Measurements from ENCODE around the gene GPATCH1. TPM values are rescaled to one million over a fixed set of nuclear protein-coding genes. Genes with fewer than 3 reads are reported as not detected.

Gene GPATCH1
- total RNA-seq, 4 donors from 2014 or later, result 6.6 to 32.1 (median 10.6) TPM

DNA sequence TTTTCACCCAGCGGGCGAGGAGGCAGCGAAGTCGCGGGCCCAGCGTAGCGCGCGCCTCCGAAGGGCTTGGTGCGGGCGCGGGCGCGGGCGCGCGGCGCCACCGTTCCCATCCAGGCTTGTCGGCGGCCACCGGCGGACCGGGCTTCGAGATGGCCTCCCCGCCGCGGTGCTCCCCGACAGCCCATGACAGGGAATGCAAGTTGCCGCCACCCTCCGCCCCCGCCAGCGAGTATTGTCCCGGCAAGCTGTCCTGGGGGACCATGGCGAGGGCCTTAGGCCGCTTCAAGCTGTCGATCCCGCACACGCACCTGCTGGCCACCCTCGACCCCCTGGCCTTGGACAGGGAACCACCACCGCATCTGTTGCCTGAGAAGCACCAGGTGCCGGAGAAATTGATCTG is 51.0 kb downstream of the GPATCH1 start, which contains the start of gene WDR88:
Gene WDR88, plus strand, starts transcription at position 94 of the 400 bp plus-strand sequence. Its CDS starts 56 bp downstream, at position 150.
- DNase-seq (ENCODE audit: low spot score in 2 of 2), result no peak
- Histone ChIP-seq H3K36me3 (peaks cover 0 to 55% (median 10%) of the 10 kb centered on the region in 3 donors), H3K9me3 (no peaks in the 10 kb centered on the region), H3K27ac (no peak within 1 kb of the TSS), H3K4me3 (no peak within 1 kb of the TSS), H3K4me1 (peaks cover 0 to 5% (median 0%) of the 10 kb centered on the region in 4 donors), H3K27me3 (peaks cover 0 to 27% of the 10 kb centered on the region in 2 donors)
- 71 to 80% methylated on average over 31 to 43 of the region's 43 CpGs for WGBS, 2 donors
- TF ChIP-seq POLR2A (IDR thresholded peaks at IDR 0.05) (no peak), EP300 (IDR thresholded peaks at IDR 0.05) (no peak)
- TF ChIP-seq, protein P1, sequence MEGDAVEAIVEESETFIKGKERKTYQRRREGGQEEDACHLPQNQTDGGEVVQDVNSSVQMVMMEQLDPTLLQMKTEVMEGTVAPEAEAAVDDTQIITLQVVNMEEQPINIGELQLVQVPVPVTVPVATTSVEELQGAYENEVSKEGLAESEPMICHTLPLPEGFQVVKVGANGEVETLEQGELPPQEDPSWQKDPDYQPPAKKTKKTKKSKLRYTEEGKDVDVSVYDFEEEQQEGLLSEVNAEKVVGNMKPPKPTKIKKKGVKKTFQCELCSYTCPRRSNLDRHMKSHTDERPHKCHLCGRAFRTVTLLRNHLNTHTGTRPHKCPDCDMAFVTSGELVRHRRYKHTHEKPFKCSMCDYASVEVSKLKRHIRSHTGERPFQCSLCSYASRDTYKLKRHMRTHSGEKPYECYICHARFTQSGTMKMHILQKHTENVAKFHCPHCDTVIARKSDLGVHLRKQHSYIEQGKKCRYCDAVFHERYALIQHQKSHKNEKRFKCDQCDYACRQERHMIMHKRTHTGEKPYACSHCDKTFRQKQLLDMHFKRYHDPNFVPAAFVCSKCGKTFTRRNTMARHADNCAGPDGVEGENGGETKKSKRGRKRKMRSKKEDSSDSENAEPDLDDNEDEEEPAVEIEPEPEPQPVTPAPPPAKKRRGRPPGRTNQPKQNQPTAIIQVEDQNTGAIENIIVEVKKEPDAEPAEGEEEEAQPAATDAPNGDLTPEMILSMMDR (IDR thresholded peaks at IDR 0.05), result no peak

DNA sequence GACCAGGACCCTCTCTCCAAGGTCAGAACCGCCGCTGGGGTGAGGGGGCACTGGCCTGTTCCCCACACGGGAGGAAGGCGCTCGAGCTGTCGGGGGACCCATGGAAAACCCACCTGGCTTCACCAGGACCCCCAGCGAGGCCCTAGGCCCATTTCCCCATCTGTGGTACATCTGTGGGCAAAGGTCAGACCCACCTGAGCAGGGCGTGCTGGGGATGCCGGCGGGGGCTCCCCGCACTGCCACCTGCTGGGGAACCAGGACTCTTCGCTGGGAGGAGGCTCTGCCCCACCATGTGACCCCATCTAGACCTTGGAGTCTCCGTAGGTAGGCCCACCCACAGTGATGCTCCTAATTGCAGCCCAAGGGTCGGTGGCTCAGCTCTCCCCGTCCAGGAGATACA is 51.4 kb downstream of the GPATCH1 start:
- H3K4me1 ChIP-seq, result peaks cover 0 to 5% (median 0%) of the 10 kb centered on the region in 4 donors
- peaks cover 0 to 51% (median 10%) of the 10 kb centered on the region in 3 donors for H3K36me3 ChIP-seq
- no peak for DNase-seq (ENCODE audit: low spot score in 2 of 2)
- WGBS, 2 donors, result 80 to 86% methylated on average over 15 of the region's 15 CpGs
- no peaks in the 10 kb centered on the region for H3K9me3 ChIP-seq
- TF ChIP-seq, protein P1 (IDR thresholded peaks at IDR 0.05), result peak in 1 of 5 experiments; percentile 7
- TF ChIP-seq POLR2A (IDR thresholded peaks at IDR 0.05), result no peak
- TF ChIP-seq EP300 (IDR thresholded peaks at IDR 0.05), result no peak
- H3K27ac ChIP-seq, result no peak overlapping the region
- H3K4me3 ChIP-seq, result no peak overlapping the region
- H3K27me3 ChIP-seq, result peaks cover 0 to 27% of the 10 kb centered on the region in 2 donors

DNA sequence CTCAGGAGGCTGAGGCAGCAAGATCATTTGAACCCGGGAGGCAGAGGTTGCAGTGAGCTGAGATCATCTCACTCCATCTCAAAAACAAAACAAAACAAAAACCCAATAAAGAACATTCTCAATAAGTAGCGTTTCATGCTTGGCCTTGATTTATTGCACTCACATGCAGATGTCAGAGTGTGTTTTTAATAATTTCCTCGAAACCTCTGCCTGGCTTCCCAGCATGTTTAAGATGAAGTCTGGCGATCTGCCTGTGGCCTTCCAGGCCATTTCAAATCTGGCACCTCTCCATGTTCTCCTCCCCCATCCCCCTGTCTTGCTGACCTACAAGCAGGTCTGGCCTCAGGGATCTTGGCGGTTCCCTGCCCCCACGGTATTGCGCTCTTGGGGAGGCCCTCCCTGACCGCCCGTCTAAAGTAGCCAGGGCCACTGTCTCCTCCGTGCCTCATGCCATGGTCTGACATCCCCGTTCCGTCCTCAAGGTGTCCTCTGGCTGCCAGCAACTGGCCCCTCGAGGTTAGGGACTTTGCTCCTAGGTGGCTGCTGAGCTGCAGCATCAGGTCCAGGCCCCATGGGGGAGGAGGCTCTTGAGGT is 52.6 kb downstream of the GPATCH1 start:
- Histone ChIP-seq H3K36me3 (peaks cover 0 to 40% (median 9%) of the 10 kb centered on the region in 3 donors), H3K4me3 (no peak overlapping the region), H3K9me3 (no peaks in the 10 kb centered on the region), H3K4me1 (peaks cover 0 to 5% (median 0%) of the 10 kb centered on the region in 4 donors), H3K27me3 (peaks cover 0 to 27% of the 10 kb centered on the region in 2 donors), H3K27ac (no peak overlapping the region)
- no peak for DNase-seq (ENCODE audit: low spot score in 2 of 2)
- 45 to 47% methylated on average over 12 to 13 of the region's 13 CpGs for WGBS, 2 donors
- TF ChIP-seq POLR2A (IDR thresholded peaks at IDR 0.05), result no peak
- TF ChIP-seq, protein P1 (IDR thresholded peaks at IDR 0.05), result no peak
- no peak for TF ChIP-seq EP300 (IDR thresholded peaks at IDR 0.05)

GRCh38 chr19:33134571-33135041 is 53.6 kb downstream of the GPATCH1 start:
- peaks cover 0 to 5% (median 0%) of the 10 kb centered on the region in 4 donors for H3K4me1 ChIP-seq
- no peak overlapping the region for H3K4me3 ChIP-seq
- DNase-seq (ENCODE audit: low spot score in 2 of 2), result no peak
- H3K9me3 ChIP-seq, result no peaks in the 10 kb centered on the region
- peaks cover 0 to 29% (median 0%) of the 10 kb centered on the region in 3 donors for H3K36me3 ChIP-seq
- peaks cover 0 to 27% of the 10 kb centered on the region in 2 donors for H3K27me3 ChIP-seq
- no peak overlapping the region for H3K27ac ChIP-seq
- WGBS, 2 donors, result 11 to 13% methylated on average over 34 to 35 of the region's 38 CpGs
- no peak for TF ChIP-seq EP300 (IDR thresholded peaks at IDR 0.05)
- no peak for TF ChIP-seq POLR2A (IDR thresholded peaks at IDR 0.05)
- TF ChIP-seq, protein P1 (IDR thresholded peaks at IDR 0.05), result no peak

- H3K27ac ChIP-seq, result no peak overlapping the region
- no peak overlapping the region for H3K4me3 ChIP-seq
- 54 to 56% methylated on average over 4 of the region's 4 CpGs for WGBS, 2 donors
- H3K27me3 ChIP-seq, result peaks cover 0 to 27% of the 10 kb centered on the region in 2 donors
- peaks cover 0 to 12% (median 0%) of the 10 kb centered on the region in 4 donors for H3K4me1 ChIP-seq
- no peaks in the 10 kb centered on the region for H3K9me3 ChIP-seq
- DNase-seq (ENCODE audit: low spot score in 2 of 2), result no peak
- H3K36me3 ChIP-seq, result no peaks in the 10 kb centered on the region
- TF ChIP-seq, protein P1 (IDR thresholded peaks at IDR 0.05), result no peak
- no peak for TF ChIP-seq EP300 (IDR thresholded peaks at IDR 0.05)
These were observed 58.2 kb downstream of the GPATCH1 start for GRCh38 chr19:33139165-33139564.

Measured in tibial nerve (tissue), 4 donors.